Large intestine (tissue), 3 donors: ENCODE measurements around the gene RABGEF1. TPM values are rescaled to one million over a fixed set of nuclear protein-coding genes. Genes with fewer than 3 reads are reported as not detected.
"Not testable (repeated sequence)": the region's sequence is repeated elsewhere in the genome, so short reads cannot be mapped to it uniquely, and the experiment has no call there.

Source experiments
- DNase-seq, 2 donors: peaks; one replicate each; pipeline versions ENCODE4 v3.0.0 to v3.0.0-alpha.2; 2013
- H3K27ac ChIP-seq: one replicate; pipeline ENCODE4 v1.5.1; 2013; ENCODE audit warnings: low read length
- H3K27me3 ChIP-seq: 2 replicates; pipeline ENCODE4 v1.6.1; 2013; ENCODE audit warnings: low read length; ENCODE audit not compliant: control insufficient read depth, insufficient read depth
- H3K36me3 ChIP-seq: 2 replicates; pipeline ENCODE4 v1.6.1; 2013; ENCODE audit warnings: low read length; ENCODE audit not compliant: control insufficient read depth, insufficient read depth
- H3K4me1 ChIP-seq: one replicate; pipeline ENCODE4 v1.6.1; 2013; ENCODE audit warnings: low read length; ENCODE audit not compliant: control insufficient read depth, insufficient read depth
- H3K4me3 ChIP-seq: one replicate; pipeline ENCODE4 v1.5.1; 2013; ENCODE audit warnings: low read length
- H3K9me3 ChIP-seq: one replicate; pipeline ENCODE4 v1.6.1; 2013; ENCODE audit warnings: mild to moderate bottlenecking, low read depth, low read length, moderate library complexity; ENCODE audit not compliant: control insufficient read depth
- WGBS: methylation state at CpG from one replicate; pipeline ENCODE4 v1.1.5; 2013; ENCODE audit warnings: low lambda C conversion rate; ENCODE audit not compliant: insufficient coverage; 5-methylcytosine and 5-hydroxymethylcytosine counted together
- polyA plus RNA-seq: library from polyadenylated mRNA; unstranded; fragments of 120-200 nt; gene quantifications from one replicate; pipeline ENCODE4 v1.2.1, GENCODE V29; 2013

RABGEF1 gene
- polyA plus RNA-seq, 1 donor = 25.0 TPM

- no peaks in the 10 kb centered on the region for H3K4me1 ChIP-seq
- H3K9me3 ChIP-seq = peaks cover 4% of the 10 kb centered on the region
- H3K27me3 ChIP-seq = no peaks in the 10 kb centered on the region
- DNase-seq = no peak
- peaks cover 9% of the 10 kb centered on the region for H3K36me3 ChIP-seq
- H3K27ac ChIP-seq = no peak overlapping the region
- H3K4me3 ChIP-seq = no peak overlapping the region
- 90% methylated on average over 7 of the region's 9 CpGs for WGBS
Measured at GRCh38 chr7:66732439-66732838, 8.1 kb upstream of the RABGEF1 start.

GRCh38 chr7:66734006-66734405 lies 6.5 kb upstream of the RABGEF1 start:
- no peaks in the 10 kb centered on the region for H3K27me3 ChIP-seq
- no CpG with 5 or more reads among the region's 6 CpGs for WGBS
- peaks cover 9% of the 10 kb centered on the region for H3K36me3 ChIP-seq
- no peak overlapping the region for H3K27ac ChIP-seq
- peaks cover 4% of the 10 kb centered on the region for H3K9me3 ChIP-seq
- H3K4me1 ChIP-seq = no peaks in the 10 kb centered on the region
- no peak for DNase-seq
- no peak overlapping the region for H3K4me3 ChIP-seq

GRCh38 chr7:66735154-66735553 lies 5.4 kb upstream of the RABGEF1 start:
- WGBS = 67% methylated on average over 3 of the region's 3 CpGs

GRCh38 chr7:66735850-66736249 lies 4.7 kb upstream of the RABGEF1 start:
- Histone ChIP-seq H3K9me3 (peaks cover 4% of the 10 kb centered on the region), H3K36me3 (peaks cover 8% of the 10 kb centered on the region), H3K4me1 (no peaks in the 10 kb centered on the region), H3K27me3 (no peaks in the 10 kb centered on the region), H3K4me3 (no peak overlapping the region), H3K27ac (no peak overlapping the region)
- WGBS = no CpG with 5 or more reads among the region's 1 CpG
- no peak for DNase-seq

More at GRCh38 chr7:66735154-66735553, 5.4 kb upstream of the RABGEF1 start:
- no peak for DNase-seq
- H3K36me3 ChIP-seq = peaks cover 9% of the 10 kb centered on the region
- H3K9me3 ChIP-seq = peaks cover 4% of the 10 kb centered on the region
- no peak overlapping the region for H3K4me3 ChIP-seq
- no peak overlapping the region for H3K27ac ChIP-seq
- no peaks in the 10 kb centered on the region for H3K27me3 ChIP-seq
- H3K4me1 ChIP-seq = no peaks in the 10 kb centered on the region

- Histone ChIP-seq H3K27me3 (no peaks in the 10 kb centered on the region), H3K27ac (no peak overlapping the region), H3K36me3 (peaks cover 6% of the 10 kb centered on the region), H3K9me3 (peaks cover 4% of the 10 kb centered on the region), H3K4me3 (no peak overlapping the region), H3K4me1 (peaks cover 4% of the 10 kb centered on the region)
- no peak for DNase-seq
- 100% methylated on average over 1 of the region's 6 CpGs for WGBS
Measured at GRCh38 chr7:66736892-66737291, 3.6 kb upstream of the RABGEF1 start.

GRCh38 chr7:66737667-66738066 lies 2.9 kb upstream of the RABGEF1 start:
- 92% methylated on average over 2 of the region's 6 CpGs for WGBS
- no peak for DNase-seq
- no peak overlapping the region for H3K27ac ChIP-seq
- H3K36me3 ChIP-seq = peaks cover 6% of the 10 kb centered on the region
- no peak overlapping the region for H3K4me3 ChIP-seq
- H3K4me1 ChIP-seq = peaks cover 4% of the 10 kb centered on the region
- H3K9me3 ChIP-seq = peaks cover 4% of the 10 kb centered on the region
- H3K27me3 ChIP-seq = no peaks in the 10 kb centered on the region

- peaks cover 6% of the 10 kb centered on the region for H3K36me3 ChIP-seq
- WGBS = 82% methylated on average over 2 of the region's 14 CpGs
- DNase-seq = peak in 1 of 2 donors; percentile 48
- peak overlapping the region; percentile 95 for H3K4me3 ChIP-seq
- H3K27ac ChIP-seq = peak overlapping the region; percentile 93
- peaks cover 4% of the 10 kb centered on the region for H3K4me1 ChIP-seq
- no peaks in the 10 kb centered on the region for H3K27me3 ChIP-seq
- H3K9me3 ChIP-seq = peaks cover 4% of the 10 kb centered on the region
Measured at GRCh38 chr7:66739477-66739876, 1.1 kb upstream of the RABGEF1 start.

GRCh38 chr7:66739953-66740301 lies 606 bp upstream of the RABGEF1 start:
- H3K27me3 ChIP-seq = no peaks in the 10 kb centered on the region
- H3K27ac ChIP-seq = peak overlapping the region; percentile 93
- no peak for DNase-seq
- no CpG with 5 or more reads among the region's 12 CpGs for WGBS
- H3K36me3 ChIP-seq = peaks cover 6% of the 10 kb centered on the region
- peak overlapping the region; percentile 95 for H3K4me3 ChIP-seq
- peaks cover 4% of the 10 kb centered on the region for H3K4me1 ChIP-seq
- peaks cover 4% of the 10 kb centered on the region for H3K9me3 ChIP-seq

GRCh38 chr7:66740980-66741709 lies 612 bp downstream of the RABGEF1 start:
- not testable (repeated sequence) for H3K27me3 ChIP-seq, H3K9me3 ChIP-seq, H3K36me3 ChIP-seq, H3K4me1 ChIP-seq
- peak overlapping the region; percentile 93 for H3K27ac ChIP-seq
- DNase-seq = peak; percentile 43 to 72
- WGBS = no CpG with 5 or more reads among the region's 54 CpGs
- peak overlapping the region; percentile 95 for H3K4me3 ChIP-seq

- no CpG with 5 or more reads among the region's 17 CpGs for WGBS
- peaks cover 4% of the 10 kb centered on the region for H3K9me3 ChIP-seq
- H3K27me3 ChIP-seq = no peaks in the 10 kb centered on the region
- H3K36me3 ChIP-seq = no peaks in the 10 kb centered on the region
- peak overlapping the region; percentile 93 for H3K27ac ChIP-seq
- no peak for DNase-seq
- peak overlapping the region; percentile 95 for H3K4me3 ChIP-seq
- H3K4me1 ChIP-seq = peaks cover 4% of the 10 kb centered on the region
Measured at GRCh38 chr7:66741710-66742049, 1.1 kb downstream of the RABGEF1 start.

- H3K4me3 ChIP-seq, H3K27me3 ChIP-seq, H3K9me3 ChIP-seq, H3K4me1 ChIP-seq, H3K36me3 ChIP-seq, H3K27ac ChIP-seq, DNase-seq: not testable (repeated sequence)
- no CpG with 5 or more reads among the region's 4 CpGs for WGBS
Measured at GRCh38 chr7:66742298-66742697, 1.8 kb downstream of the RABGEF1 start.
